ENCODE results near the gene OMA1. TPM values are rescaled to one million over a fixed set of nuclear protein-coding genes. Genes with fewer than 3 reads are reported as not detected.
A peak's percentile ranks its signal among the peaks of the same experiment; 100 is the strongest.
"Not testable (repeated sequence)": the region's sequence is repeated elsewhere in the genome, so short reads cannot be mapped to it uniquely, and the experiment has no call there.

Gene OMA1
- total and polyA plus RNA-seq, 12 donors, result 16.2 to 44.9 (median 32.3) TPM

DNA sequence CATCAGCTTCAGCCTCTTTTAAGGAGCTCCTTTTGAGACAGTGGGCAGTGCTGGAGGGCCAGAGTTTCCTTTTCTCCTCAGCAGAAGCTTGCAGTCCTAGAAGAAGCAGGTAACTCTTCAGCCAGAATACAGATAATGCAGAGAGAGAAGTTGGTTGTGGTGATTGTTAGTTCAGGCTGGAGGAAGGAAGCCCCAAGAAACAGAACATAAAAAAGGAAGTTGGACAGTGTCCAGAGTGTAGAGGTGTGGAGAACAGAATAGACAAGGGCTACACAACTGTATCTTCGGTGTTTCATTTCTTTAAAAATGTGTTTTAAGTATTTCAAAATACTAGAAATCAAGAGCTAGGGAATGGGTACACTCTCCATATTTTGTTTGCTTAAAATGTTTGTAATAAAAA lies 37.0 kb upstream of the OMA1 start:
- Histone ChIP-seq H3K27ac (no peak overlapping the region), H3K27me3 (no peaks in the 10 kb centered on the region), H3K4me1 (replicated peaks in 1 of 2) (peaks cover 13 to 17% of the 10 kb centered on the region in 2 donors), H3K4me3 (no peak overlapping the region), H3K36me3 (replicated peaks in 1 of 2) (no peaks in the 10 kb centered on the region), H3K9me3 (replicated peaks in 1 of 3) (no peaks in the 10 kb centered on the region)
- intact Hi-C loops (cut with DNase I), result no loop called here
- TF ChIP-seq, protein P1, sequence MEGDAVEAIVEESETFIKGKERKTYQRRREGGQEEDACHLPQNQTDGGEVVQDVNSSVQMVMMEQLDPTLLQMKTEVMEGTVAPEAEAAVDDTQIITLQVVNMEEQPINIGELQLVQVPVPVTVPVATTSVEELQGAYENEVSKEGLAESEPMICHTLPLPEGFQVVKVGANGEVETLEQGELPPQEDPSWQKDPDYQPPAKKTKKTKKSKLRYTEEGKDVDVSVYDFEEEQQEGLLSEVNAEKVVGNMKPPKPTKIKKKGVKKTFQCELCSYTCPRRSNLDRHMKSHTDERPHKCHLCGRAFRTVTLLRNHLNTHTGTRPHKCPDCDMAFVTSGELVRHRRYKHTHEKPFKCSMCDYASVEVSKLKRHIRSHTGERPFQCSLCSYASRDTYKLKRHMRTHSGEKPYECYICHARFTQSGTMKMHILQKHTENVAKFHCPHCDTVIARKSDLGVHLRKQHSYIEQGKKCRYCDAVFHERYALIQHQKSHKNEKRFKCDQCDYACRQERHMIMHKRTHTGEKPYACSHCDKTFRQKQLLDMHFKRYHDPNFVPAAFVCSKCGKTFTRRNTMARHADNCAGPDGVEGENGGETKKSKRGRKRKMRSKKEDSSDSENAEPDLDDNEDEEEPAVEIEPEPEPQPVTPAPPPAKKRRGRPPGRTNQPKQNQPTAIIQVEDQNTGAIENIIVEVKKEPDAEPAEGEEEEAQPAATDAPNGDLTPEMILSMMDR (IDR thresholded peaks at IDR 0.05), result no peak
- no peak for TF ChIP-seq POLR2A (IDR thresholded peaks at IDR 0.05)
- 50 to 73% (median 62%) methylated on average over 1 of the region's 1 CpG for WGBS, 4 donors
- no peak for DNase-seq

DNA sequence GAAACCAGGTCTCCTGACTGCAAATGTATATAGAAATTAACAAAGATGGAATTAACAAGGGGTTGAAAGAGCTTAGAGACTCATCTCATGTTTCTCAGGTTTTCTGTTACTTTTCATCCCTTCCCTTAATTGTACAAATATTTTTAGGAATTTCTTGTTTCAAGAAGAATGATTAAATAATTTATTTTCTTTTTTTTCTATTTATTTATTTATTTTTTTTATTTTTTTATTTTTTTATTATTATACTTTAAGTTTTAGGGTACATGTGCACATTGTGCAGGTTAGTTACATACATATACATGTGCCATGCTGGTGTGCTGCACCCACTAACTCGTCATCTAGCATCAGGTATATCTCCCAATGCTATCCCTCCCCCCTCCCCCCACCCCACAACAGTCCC lies 35.6 kb upstream of the OMA1 start:
- intact Hi-C loops (cut with DNase I); H3K27me3 ChIP-seq; DNase-seq; H3K9me3 ChIP-seq (replicated peaks in 1 of 3); H3K36me3 ChIP-seq (replicated peaks in 1 of 2); H3K27ac ChIP-seq; H3K4me3 ChIP-seq: not testable (repeated sequence)
- H3K4me1 ChIP-seq (replicated peaks in 1 of 2), result peaks cover 17 to 22% of the 10 kb centered on the region in 2 donors
- 75 to 89% (median 78%) methylated on average over 1 of the region's 1 CpG; no CpG with 5 or more reads in 1 of the 4 donors for WGBS, 4 donors

DNA sequence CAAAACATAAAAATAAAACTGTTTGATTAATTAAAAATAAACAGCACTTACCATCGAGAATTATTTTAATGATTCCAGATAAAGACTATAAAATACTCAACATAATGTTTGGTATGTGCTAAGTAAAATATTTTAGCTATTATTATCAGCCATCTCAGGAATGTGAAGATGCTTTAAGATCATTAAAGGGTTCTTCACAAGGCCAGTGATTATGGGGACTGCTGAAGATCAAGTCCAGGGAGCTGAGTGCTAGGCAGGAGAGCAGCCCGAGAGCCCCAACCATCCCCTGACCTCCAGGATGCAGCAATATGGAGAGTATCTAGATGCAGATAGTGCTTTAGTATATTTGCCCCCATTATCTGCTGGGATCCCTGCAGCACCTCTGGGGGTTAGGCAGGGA lies 35.1 kb upstream of the OMA1 start:
- Histone ChIP-seq H3K27me3 (peaks cover 5% of the 10 kb centered on the region), H3K9me3 (replicated peaks in 1 of 3) (no peaks in the 10 kb centered on the region), H3K36me3 (replicated peaks in 1 of 2) (no peaks in the 10 kb centered on the region), H3K27ac (no peak overlapping the region), H3K4me3 (no peak overlapping the region), H3K4me1 (replicated peaks in 1 of 2) (peaks cover 20 to 27% of the 10 kb centered on the region in 2 donors)
- intact Hi-C loops (cut with DNase I), result no loop called here
- TF ChIP-seq, protein P1 (IDR thresholded peaks at IDR 0.05), result no peak
- no peak for TF ChIP-seq POLR2A (IDR thresholded peaks at IDR 0.05)
- 77 to 89% (median 81%) methylated on average over 2 of the region's 2 CpGs for WGBS, 4 donors
- no peak for DNase-seq

DNA sequence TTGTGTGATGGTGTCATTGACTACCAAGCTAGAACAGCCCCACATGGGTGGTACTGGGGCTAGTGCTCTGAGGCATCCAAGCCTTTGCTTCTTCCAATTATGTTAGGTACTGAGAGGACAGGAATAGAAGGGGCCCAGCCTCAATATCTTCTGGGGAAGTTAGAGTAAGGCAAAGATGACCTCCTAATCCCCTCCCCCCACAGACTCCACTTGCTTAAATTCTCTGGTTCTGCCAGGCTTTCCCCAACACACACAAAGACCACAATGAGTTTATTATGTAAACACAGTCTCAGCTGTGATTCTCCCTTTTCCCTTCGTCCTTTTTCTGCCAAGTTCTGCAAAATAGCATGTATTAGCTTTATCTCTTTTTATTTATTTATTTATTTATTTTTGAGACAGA lies 33.7 kb upstream of the OMA1 start:
- no peak for TF ChIP-seq POLR2A (IDR thresholded peaks at IDR 0.05)
- TF ChIP-seq, protein P1 (IDR thresholded peaks at IDR 0.05), result no peak
- H3K4me3 ChIP-seq, result no peak overlapping the region
- no peak for DNase-seq
- 25 to 67% (median 55%) methylated on average over 1 of the region's 1 CpG for WGBS, 4 donors
- peaks cover 23 to 33% of the 10 kb centered on the region in 2 donors for H3K4me1 ChIP-seq (replicated peaks in 1 of 2)
- H3K36me3 ChIP-seq (replicated peaks in 1 of 2), result no peaks in the 10 kb centered on the region
- H3K27me3 ChIP-seq, result peaks cover 18% of the 10 kb centered on the region
- intact Hi-C loops (cut with DNase I), result no loop called here
- no peak overlapping the region for H3K27ac ChIP-seq
- H3K9me3 ChIP-seq (replicated peaks in 1 of 3), result no peaks in the 10 kb centered on the region

DNA sequence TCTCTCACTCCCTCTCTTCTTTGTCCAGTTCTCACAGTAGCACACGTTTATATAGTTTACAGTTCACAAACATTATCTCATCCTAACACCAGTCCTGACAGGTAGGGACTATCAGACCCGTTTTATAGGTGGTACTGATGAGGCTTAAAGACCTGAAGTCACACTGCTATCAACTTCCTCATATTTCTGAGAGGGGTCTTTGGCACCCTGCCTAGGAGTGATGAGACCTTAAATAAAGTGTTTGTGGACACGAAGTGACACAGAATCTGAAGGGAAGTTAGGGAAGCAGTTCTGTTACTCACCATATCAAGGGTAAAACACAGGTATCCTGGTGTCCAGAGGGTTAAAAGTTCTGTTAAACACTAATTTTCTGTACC lies 31.1 kb upstream of the OMA1 start:
- WGBS, 4 donors, result 21 to 36% (median 29%) methylated on average over 3 of the region's 3 CpGs
- peaks cover 5 to 20% of the 10 kb centered on the region in 2 donors for H3K4me1 ChIP-seq (replicated peaks in 1 of 2)
- H3K27me3 ChIP-seq, result peaks cover 29% of the 10 kb centered on the region
- H3K27ac ChIP-seq, result no peak overlapping the region
- H3K4me3 ChIP-seq, result peak overlapping the region in 1 of 4 donors; percentile 41
- H3K9me3 ChIP-seq (replicated peaks in 1 of 3), result no peaks in the 10 kb centered on the region
- H3K36me3 ChIP-seq (replicated peaks in 1 of 2), result no peaks in the 10 kb centered on the region
- TF ChIP-seq, protein P1 (IDR thresholded peaks at IDR 0.05), result no peak
- no peak for DNase-seq
- intact Hi-C loops (cut with DNase I), result no loop called here

All from adrenal gland (tissue), 12 donors.